ENCODE data around the gene CCDC142. TPM values are rescaled to one million over a fixed set of nuclear protein-coding genes. Genes with fewer than 3 reads are reported as not detected.

The CCDC142 gene
- total and polyA plus RNA-seq, 9 of the 15 experiments (the other 6 are each of a cell fraction or from before 2014, with no cell fraction given): 0.55 to 11.7 (median 7.2) TPM

- TF ChIP-seq, protein P1, sequence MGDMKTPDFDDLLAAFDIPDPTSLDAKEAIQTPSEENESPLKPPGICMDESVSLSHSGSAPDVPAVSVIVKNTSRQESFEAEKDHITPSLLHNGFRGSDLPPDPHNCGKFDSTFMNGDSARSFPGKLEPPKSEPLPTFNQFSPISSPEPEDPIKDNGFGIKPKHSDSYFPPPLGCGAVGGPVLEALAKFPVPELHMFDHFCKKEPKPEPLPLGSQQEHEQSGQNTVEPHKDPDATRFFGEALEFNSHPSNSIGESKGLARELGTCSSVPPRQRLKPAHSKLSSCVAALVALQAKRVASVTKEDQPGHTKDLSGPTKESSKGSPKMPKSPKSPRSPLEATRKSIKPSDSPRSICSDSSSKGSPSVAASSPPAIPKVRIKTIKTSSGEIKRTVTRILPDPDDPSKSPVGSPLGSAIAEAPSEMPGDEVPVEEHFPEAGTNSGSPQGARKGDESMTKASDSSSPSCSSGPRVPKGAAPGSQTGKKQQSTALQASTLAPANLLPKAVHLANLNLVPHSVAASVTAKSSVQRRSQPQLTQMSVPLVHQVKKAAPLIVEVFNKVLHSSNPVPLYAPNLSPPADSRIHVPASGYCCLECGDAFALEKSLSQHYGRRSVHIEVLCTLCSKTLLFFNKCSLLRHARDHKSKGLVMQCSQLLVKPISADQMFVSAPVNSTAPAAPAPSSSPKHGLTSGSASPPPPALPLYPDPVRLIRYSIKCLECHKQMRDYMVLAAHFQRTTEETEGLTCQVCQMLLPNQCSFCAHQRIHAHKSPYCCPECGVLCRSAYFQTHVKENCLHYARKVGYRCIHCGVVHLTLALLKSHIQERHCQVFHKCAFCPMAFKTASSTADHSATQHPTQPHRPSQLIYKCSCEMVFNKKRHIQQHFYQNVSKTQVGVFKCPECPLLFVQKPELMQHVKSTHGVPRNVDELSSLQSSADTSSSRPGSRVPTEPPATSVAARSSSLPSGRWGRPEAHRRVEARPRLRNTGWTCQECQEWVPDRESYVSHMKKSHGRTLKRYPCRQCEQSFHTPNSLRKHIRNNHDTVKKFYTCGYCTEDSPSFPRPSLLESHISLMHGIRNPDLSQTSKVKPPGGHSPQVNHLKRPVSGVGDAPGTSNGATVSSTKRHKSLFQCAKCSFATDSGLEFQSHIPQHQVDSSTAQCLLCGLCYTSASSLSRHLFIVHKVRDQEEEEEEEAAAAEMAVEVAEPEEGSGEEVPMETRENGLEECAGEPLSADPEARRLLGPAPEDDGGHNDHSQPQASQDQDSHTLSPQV (IDR thresholded peaks at IDR 0.05): peak; percentile 47
- TF ChIP-seq, protein P2, sequence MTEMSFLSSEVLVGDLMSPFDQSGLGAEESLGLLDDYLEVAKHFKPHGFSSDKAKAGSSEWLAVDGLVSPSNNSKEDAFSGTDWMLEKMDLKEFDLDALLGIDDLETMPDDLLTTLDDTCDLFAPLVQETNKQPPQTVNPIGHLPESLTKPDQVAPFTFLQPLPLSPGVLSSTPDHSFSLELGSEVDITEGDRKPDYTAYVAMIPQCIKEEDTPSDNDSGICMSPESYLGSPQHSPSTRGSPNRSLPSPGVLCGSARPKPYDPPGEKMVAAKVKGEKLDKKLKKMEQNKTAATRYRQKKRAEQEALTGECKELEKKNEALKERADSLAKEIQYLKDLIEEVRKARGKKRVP (CRISPR knock-in tag; IDR thresholded peaks at IDR 0.05): peak; percentile 5; the same call in 1 of the 2 replicates
- TF ChIP-seq ASH1L (IDR thresholded peaks at IDR 0.05; ENCODE audit: borderline replicate concordance, low read depth, partially characterized antibody) (peak; percentile 12), TRIM24 (IDR thresholded peaks at IDR 0.05) (0 out of 4 replicates have a peak, but pooled peaks of 1 of the 2 experiments have one; percentile 23), NONO (IDR thresholded peaks at IDR 0.05; ENCODE audit: low read depth in 2 of 2, low read length in 1 of 2) (peak; percentile 32 to 61; a peak in 2 of 4 replicates), BRD4 (IDR thresholded peaks at IDR 0.05) (peak; percentile 72; the same call in 1 of the 2 replicates), EP300 (IDR thresholded peaks at IDR 0.05; ENCODE audit: low read length) (0 out of 2 replicates have a peak, but pooled peaks have one; percentile 15), ZBTB5 (IDR thresholded peaks at IDR 0.05) (no peak), HIVEP1 (CRISPR knock-in tag; IDR thresholded peaks at IDR 0.05) (no peak), MAFK (IDR thresholded peaks at IDR 0.05; ENCODE audit: low read length) (no peak), IFI16 (CRISPR knock-in tag; IDR thresholded peaks at IDR 0.05) (no peak), CBFA2T3 (IDR thresholded peaks at IDR 0.05) (0 out of 2 replicates have a peak, but pooled peaks have one; percentile 2), KLF13 (tag; IDR thresholded peaks at IDR 0.05; ENCODE audit: borderline replicate concordance, low read depth) (0 out of 2 replicates have a peak, but pooled peaks have one; percentile 7), POLR2A (conservative IDR thresholded peaks at IDR 0.05) (peak; percentile 95), ZNF589 (CRISPR knock-in tag; IDR thresholded peaks at IDR 0.05; ENCODE audit: low read depth) (peak; percentile 57; the same call in 1 of the 2 replicates), FOSL1 (tag; conservative IDR thresholded peaks at IDR 0.05) (no peak)
- TF ChIP-seq, protein P3, sequence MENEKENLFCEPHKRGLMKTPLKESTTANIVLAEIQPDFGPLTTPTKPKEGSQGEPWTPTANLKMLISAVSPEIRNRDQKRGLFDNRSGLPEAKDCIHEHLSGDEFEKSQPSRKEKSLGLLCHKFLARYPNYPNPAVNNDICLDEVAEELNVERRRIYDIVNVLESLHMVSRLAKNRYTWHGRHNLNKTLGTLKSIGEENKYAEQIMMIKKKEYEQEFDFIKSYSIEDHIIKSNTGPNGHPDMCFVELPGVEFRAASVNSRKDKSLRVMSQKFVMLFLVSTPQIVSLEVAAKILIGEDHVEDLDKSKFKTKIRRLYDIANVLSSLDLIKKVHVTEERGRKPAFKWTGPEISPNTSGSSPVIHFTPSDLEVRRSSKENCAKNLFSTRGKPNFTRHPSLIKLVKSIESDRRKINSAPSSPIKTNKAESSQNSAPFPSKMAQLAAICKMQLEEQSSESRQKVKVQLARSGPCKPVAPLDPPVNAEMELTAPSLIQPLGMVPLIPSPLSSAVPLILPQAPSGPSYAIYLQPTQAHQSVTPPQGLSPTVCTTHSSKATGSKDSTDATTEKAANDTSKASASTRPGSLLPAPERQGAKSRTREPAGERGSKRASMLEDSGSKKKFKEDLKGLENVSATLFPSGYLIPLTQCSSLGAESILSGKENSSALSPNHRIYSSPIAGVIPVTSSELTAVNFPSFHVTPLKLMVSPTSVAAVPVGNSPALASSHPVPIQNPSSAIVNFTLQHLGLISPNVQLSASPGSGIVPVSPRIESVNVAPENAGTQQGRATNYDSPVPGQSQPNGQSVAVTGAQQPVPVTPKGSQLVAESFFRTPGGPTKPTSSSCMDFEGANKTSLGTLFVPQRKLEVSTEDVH (IDR thresholded peaks at IDR 0.05; ENCODE audit: low read depth, partially characterized antibody): peak; percentile 66
Observed at GRCh38 chr2:74529357-74530238, 46.8 kb upstream of the CCDC142 start, which contains the start of the genes AUP1 and HTRA2 (continued).

Measured in K562 (cell line).